HepG2 (cell line): ENCODE measurements around the gene SLC5A10. TPM values are rescaled to one million over a fixed set of nuclear protein-coding genes. Genes with fewer than 3 reads are reported as not detected.
A peak's percentile ranks its signal among the peaks of the same experiment; 100 is the strongest.

ENCODE experiments used
- ASH2L ChIP-seq: fragments of 300-600, 200-600 bp; sonication (generic); IDR thresholded peaks from 2 replicates; pipeline ENCODE4 v1.7.0; 2017; ENCODE audit warnings: low read depth, mild to moderate bottlenecking, moderate library complexity, mixed read lengths, low read length; ENCODE audit not compliant: insufficient read length
- CCDC6 ChIP-seq: sonication (generic); formaldehyde crosslinking; IDR thresholded peaks from 2 replicates; pipeline ENCODE4 v1.8.1; 2022; ENCODE audit warnings: mild to moderate bottlenecking, missing genetic modification reagents, moderate library complexity
- GTF3A ChIP-seq: sonication (generic); formaldehyde crosslinking; conservative IDR thresholded peaks from 2 replicates; pipeline ENCODE4 v1.4.0; 2020; ENCODE audit warnings: mild to moderate bottlenecking, missing genetic modification reagents
- JDP2 ChIP-seq: sonication (generic); formaldehyde crosslinking; IDR thresholded peaks from 2 replicates; pipeline ENCODE4 v1.8.1; 2022; ENCODE audit warnings: missing genetic modification reagents, borderline replicate concordance
- KAT8 ChIP-seq: IDR thresholded peaks from 2 replicates; pipeline ENCODE4 v1.6.1; 2016; ENCODE audit warnings: missing genetic modification reagents, missing compliant biosample characterization
- NFATC3 ChIP-seq: sonication (generic); formaldehyde crosslinking; IDR thresholded peaks from 2 replicates; pipeline ENCODE4 v1.5.1; 2020; ENCODE audit warnings: mild to moderate bottlenecking, missing genetic modification reagents
- NFE2L2 ChIP-seq: fragments of 150-350 bp; IDR thresholded peaks from 2 replicates; pipeline ENCODE4 v1.6.1; 2014; ENCODE audit warnings: low read length
- NFKBIZ ChIP-seq: IDR thresholded peaks from 2 replicates; pipeline ENCODE4 v1.6.1; 2018; ENCODE audit warnings: missing genetic modification reagents, missing compliant biosample characterization
- PHF21A ChIP-seq: sonication (generic); formaldehyde crosslinking; IDR thresholded peaks from 2 replicates; pipeline ENCODE4 v1.5.0; 2020; ENCODE audit warnings: mild to moderate bottlenecking, missing genetic modification reagents
- PRDM15 ChIP-seq: sonication (generic); formaldehyde crosslinking; IDR thresholded peaks from 2 replicates; pipeline ENCODE4 v1.4.0; 2020; ENCODE audit warnings: missing genetic modification reagents
- RAD21 ChIP-seq: fragments of 450-650 bp; formaldehyde crosslinking; IDR thresholded peaks from 2 replicates; pipeline ENCODE4 v1.5.0; 2020; ENCODE audit warnings: mild to moderate bottlenecking
- THAP11 ChIP-seq: IDR thresholded peaks from 2 replicates; pipeline ENCODE4 v1.6.1; 2016; ENCODE audit warnings: missing biosample characterization, missing genetic modification reagents
- ZEB1 ChIP-seq: IDR thresholded peaks from 2 replicates; pipeline ENCODE4 v1.6.1; 2012; ENCODE audit warnings: mild to moderate bottlenecking, low read depth, inconsistent platforms; ENCODE audit not compliant: insufficient replicate concordance
- ZNF543 ChIP-seq: sonication (generic); formaldehyde crosslinking; IDR thresholded peaks from 2 replicates; pipeline ENCODE4 v1.4.0; 2020; ENCODE audit warnings: mild to moderate bottlenecking, missing genetic modification reagents
- ZNF614 ChIP-seq: IDR thresholded peaks from 2 replicates; pipeline ENCODE4 v1.6.1; 2018; ENCODE audit warnings: missing biosample characterization, missing genetic modification reagents, inconsistent platforms, borderline replicate concordance
- ZNF629 ChIP-seq: sonication (generic); formaldehyde crosslinking; conservative IDR thresholded peaks from 2 replicates; pipeline ENCODE4 v1.5.0; 2020; ENCODE audit warnings: missing genetic modification reagents
- ZNF891 ChIP-seq: sonication (generic); formaldehyde crosslinking; IDR thresholded peaks from 2 replicates; pipeline ENCODE4 v1.5.0; 2020; ENCODE audit warnings: mild to moderate bottlenecking, missing genetic modification reagents
- ZSCAN31 ChIP-seq: sonication (generic); formaldehyde crosslinking; IDR thresholded peaks from 2 replicates; pipeline ENCODE4 v1.5.0; 2020; ENCODE audit warnings: low read depth, mild to moderate bottlenecking, missing genetic modification reagents
- polyA plus RNA-seq, 8 experiments: library from polyadenylated mRNA; depleted of rRNA in 3 of 8; stranded (reverse) in 7 of 8; unstranded in 1 of 8; fragments of >200 nt; fragmentation: Illumina TruSeq in 4 of 8; extraction: Trizol in 4 of 8; gene quantifications; 2 replicates each; pipeline versions ENCODE4 v1.2.1 to v1.2.3, GENCODE V29; 2011 to 2016; ENCODE audit warnings: low read depth in 4 of 8, missing spikeins in 1 of 8, mixed read lengths in 1 of 8; ENCODE audit not compliant: insufficient read depth in 1 of 8
- total RNA-seq, 5 experiments: library from RNA; depleted of rRNA; stranded (reverse); fragments of >200 nt; fragmentation: Illumina TruSeq; extraction: Trizol; gene quantifications; 2 replicates each; pipeline ENCODE4 v1.2.3, GENCODE V29; 2016; ENCODE audit warnings: low read depth in 1 of 5
- TF ChIP-seq, protein P1 (sequence below): sonication (generic); formaldehyde crosslinking; IDR thresholded peaks from 2 replicates; pipeline ENCODE4 v1.5.1; 2020; ENCODE audit warnings: mild to moderate bottlenecking, missing genetic modification reagents
- TF ChIP-seq, protein P2 (sequence below): sonication (generic); formaldehyde crosslinking; IDR thresholded peaks from 2 replicates; pipeline ENCODE4 v1.5.0; 2020; ENCODE audit warnings: missing genetic modification reagents, mild to moderate bottlenecking, borderline replicate concordance
- TF ChIP-seq, protein P3 (sequence below): IDR thresholded peaks from 2 replicates; pipeline ENCODE4 v1.6.1; 2016

Gene SLC5A10
- total and polyA plus RNA-seq, 2 of the 13 experiments (the other 11 are each of a cell fraction or from before 2014, with no cell fraction given) = 0.05 TPM; not detected in 1

DNA sequence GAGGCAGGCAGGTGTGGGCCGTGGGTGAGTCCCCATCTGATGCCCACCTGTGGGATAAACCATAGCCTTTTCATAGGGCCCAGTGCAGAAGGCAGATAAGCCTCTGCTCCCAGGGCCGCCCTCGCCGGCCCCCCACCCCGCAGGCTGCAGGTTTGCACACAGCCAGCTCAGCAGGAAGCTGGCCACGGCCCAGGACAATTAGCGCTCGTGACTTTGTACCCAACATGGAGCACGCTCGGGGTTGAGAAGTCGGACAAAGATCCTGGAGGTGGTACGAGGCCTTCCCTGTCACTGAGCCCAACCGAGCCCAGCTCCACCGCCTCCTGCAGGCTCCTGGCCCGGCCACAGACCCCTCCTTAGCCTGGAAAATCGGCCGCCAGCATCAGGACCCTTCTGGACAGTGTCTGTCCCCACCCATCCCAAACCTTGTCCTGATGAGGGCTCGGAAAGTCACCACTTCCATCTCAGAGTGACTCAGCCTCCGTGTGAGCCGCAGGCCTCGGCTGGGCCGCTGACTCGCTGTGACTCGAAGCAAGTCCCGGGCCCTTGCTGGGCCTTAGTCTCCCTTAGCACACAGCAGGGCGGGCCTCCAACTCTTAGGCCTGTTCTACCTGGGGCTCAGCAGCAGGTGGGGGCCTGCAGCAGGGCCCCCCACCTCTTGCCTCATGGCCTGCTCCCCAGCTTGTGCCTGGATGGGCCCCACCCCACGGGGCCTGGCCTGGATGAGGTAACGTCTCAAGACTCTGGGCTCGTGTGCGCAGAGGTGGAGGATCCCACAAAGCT lies 29.9 kb downstream of the SLC5A10 start (continued):
- TF ChIP-seq PRDM15 (CRISPR knock-in tag) (peak; percentile 52; the same call in 1 of the 2 replicates), ZNF891 (CRISPR knock-in tag) (peak; percentile 69; the same call in 1 of the 2 replicates), ZSCAN31 (peak; percentile 66; the same call in 1 of the 2 replicates), ASH2L (peak; percentile 50), THAP11 (CRISPR knock-in tag) (0 out of 2 replicates have a peak, but pooled peaks have one; percentile 54), ZNF543 (peak; percentile 88), NFE2L2 (peak; percentile 15; the same call in 1 of the 2 replicates), GTF3A (CRISPR knock-in tag) (0 out of 2 replicates have a peak, but pooled peaks have one; percentile 63), KAT8 (CRISPR knock-in tag) (peak; percentile 71), PHF21A (CRISPR knock-in tag) (peak; percentile 86), JDP2 (CRISPR knock-in tag) (no peak), ZNF614 (CRISPR knock-in tag) (peak; percentile 75; the same call in 1 of the 2 replicates), ZEB1 (peak; percentile 7), CCDC6 (CRISPR knock-in tag) (no peak; the same call in 1 of the 2 replicates), NFKBIZ (CRISPR knock-in tag) (0 out of 2 replicates have a peak, but pooled peaks have one; percentile 61), ZNF629 (CRISPR knock-in tag) (no peak), NFATC3 (CRISPR knock-in tag) (no peak), RAD21 (CRISPR knock-in tag) (peak; percentile 33; the same call in 1 of the 2 replicates)
- TF ChIP-seq, protein P1, sequence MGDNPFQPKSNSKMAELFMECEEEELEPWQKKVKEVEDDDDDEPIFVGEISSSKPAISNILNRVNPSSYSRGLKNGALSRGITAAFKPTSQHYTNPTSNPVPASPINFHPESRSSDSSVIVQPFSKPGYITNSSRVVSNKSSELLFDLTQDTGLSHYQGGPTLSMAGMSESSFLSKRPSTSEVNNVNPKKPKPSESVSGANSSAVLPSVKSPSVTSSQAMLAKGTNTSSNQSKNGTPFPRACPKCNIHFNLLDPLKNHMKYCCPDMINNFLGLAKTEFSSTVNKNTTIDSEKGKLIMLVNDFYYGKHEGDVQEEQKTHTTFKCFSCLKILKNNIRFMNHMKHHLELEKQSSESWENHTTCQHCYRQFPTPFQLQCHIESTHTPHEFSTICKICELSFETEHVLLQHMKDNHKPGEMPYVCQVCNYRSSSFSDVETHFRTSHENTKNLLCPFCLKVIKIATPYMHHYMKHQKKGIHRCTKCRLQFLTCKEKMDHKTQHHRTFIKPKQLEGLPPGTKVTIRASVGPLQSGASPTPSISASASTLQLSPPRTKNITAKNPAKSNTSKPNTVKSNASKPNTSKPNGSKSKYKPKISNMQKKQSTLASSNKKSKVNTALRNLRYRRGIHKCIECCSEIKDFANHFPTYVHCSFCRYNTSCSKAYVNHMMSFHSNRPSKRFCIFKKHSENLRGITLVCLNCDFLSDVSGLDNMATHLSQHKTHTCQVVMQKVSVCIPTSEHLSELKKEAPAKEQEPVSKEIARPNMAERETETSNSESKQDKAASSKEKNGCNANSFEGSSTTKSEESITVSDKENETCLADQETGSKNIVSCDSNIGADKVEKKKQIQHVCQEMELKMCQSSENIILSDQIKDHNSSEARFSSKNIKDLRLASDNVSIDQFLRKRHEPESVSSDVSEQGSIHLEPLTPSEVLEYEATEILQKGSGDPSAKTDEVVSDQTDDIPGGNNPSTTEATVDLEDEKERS (CRISPR knock-in tag) = peak; percentile 58; the same call in 1 of the 2 replicates
- TF ChIP-seq, protein P2, sequence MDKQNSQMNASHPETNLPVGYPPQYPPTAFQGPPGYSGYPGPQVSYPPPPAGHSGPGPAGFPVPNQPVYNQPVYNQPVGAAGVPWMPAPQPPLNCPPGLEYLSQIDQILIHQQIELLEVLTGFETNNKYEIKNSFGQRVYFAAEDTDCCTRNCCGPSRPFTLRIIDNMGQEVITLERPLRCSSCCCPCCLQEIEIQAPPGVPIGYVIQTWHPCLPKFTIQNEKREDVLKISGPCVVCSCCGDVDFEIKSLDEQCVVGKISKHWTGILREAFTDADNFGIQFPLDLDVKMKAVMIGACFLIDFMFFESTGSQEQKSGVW (CRISPR knock-in tag) = no peak
- TF ChIP-seq, protein P3, sequence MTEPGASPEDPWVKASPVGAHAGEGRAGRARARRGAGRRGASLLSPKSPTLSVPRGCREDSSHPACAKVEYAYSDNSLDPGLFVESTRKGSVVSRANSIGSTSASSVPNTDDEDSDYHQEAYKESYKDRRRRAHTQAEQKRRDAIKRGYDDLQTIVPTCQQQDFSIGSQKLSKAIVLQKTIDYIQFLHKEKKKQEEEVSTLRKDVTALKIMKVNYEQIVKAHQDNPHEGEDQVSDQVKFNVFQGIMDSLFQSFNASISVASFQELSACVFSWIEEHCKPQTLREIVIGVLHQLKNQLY = peak; percentile 59; the same call in 1 of the 2 replicates
